Testis (tissue), 2 donors: ENCODE measurements around the gene LRRTM4.

ENCODE experiments used
- CTCF ChIP-seq, 3 experiments: fragments of 450-650 bp in 2 of 3; fragments of 200-600 bp in 1 of 3; sonication (generic) in 1 of 3; IDR thresholded peaks; one replicate each; pipeline ENCODE4 v1.5.1; 2016 to 2019; ENCODE audit warnings: antibody characterized with exemption in 3 of 3, mild to moderate bottlenecking in 2 of 3, moderate library complexity in 1 of 3
- POLR2A ChIP-seq: fragments of 450-650 bp; IDR thresholded peaks from one replicate; pipeline ENCODE4 v1.6.1; 2017; ENCODE audit warnings: antibody characterized with exemption, mild to moderate bottlenecking, moderate library complexity

- TF ChIP-seq CTCF (IDR thresholded peaks at IDR 0.05) (no peak), POLR2A (no peak)
Measured at GRCh38 chr2:77016443-77017354, 505.5 kb downstream of the LRRTM4 start.
